ENCODE data around the gene HDHD3.
"Not testable (repeated sequence)": the region's sequence is repeated elsewhere in the genome, so short reads cannot be mapped to it uniquely, and the experiment has no call there.

Gene HDHD3, protein sequence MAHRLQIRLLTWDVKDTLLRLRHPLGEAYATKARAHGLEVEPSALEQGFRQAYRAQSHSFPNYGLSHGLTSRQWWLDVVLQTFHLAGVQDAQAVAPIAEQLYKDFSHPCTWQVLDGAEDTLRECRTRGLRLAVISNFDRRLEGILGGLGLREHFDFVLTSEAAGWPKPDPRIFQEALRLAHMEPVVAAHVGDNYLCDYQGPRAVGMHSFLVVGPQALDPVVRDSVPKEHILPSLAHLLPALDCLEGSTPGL

DNA sequence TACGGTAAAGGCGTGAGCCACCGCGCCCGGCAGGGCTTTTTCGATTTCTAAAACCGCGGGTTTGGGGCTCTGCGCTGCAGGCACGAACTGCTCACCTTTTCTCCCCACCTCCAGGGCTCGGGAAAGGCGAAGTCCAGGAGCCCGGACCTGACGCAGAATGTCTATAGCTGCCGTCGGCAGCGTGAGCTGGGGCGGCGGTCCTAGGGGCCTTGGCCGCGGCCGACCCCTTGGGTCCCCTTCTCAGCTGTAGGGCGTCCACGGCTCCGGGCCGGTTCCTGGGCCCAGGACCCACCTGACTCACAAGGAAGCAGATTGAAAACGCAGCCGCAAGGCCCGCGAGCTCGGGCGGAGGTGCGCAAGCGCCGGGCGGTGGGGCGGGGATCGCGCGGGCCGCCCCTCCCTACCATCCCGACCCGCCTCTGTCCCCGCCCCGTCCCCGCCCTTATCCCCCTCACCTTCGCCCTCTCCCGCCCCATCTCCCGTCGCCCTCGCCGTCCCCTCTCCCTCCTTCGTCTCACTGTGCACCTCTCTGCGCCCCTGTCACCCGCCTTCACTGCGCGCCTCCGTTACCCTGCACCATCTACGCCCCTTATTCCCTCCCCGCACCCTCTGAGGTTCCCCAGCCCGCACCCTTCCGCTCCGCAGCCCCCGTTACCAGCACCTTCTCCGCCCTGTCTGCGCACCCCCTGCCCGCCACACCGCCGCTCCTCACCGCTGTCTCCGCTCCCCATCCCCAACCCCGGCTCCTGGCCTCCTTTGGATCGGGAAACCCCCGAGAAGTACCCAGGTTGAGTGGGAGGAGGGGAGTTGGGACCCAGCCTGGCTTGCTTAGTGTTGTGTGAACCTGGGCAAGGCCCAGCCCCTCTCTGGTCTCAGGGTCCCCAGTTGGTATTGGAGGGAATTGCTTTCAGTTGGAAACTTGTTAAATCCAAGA is at the start of gene HDHD3:
TSS of gene HDHD3 (minus strand) at position 353 of the 934 bp plus-strand sequence. CDS start 2,632 bp downstream, outside the sequence.
- DNase-seq (ENCODE audit: low spot score in 2 of 2), result peak; percentile 86 to 91
- H3K4me3 ChIP-seq, result peak within 1 kb of the TSS; percentile 95
- H3K4me1 ChIP-seq, result peaks cover 7% of the 10 kb centered on the region; the same call in 1 of the 2 replicates
- in situ Hi-C loops (cut with MboI; ENCODE audit: low sequenced_read_pairs), result no loop called here
- H3K9me3 ChIP-seq, result no peaks in the 10 kb centered on the region
- H3K36me3 ChIP-seq (replicated peaks), result peaks cover 12% of the 10 kb centered on the region
- no peaks in the 10 kb centered on the region for H3K27me3 ChIP-seq (ENCODE audit: low read depth)

DNA sequence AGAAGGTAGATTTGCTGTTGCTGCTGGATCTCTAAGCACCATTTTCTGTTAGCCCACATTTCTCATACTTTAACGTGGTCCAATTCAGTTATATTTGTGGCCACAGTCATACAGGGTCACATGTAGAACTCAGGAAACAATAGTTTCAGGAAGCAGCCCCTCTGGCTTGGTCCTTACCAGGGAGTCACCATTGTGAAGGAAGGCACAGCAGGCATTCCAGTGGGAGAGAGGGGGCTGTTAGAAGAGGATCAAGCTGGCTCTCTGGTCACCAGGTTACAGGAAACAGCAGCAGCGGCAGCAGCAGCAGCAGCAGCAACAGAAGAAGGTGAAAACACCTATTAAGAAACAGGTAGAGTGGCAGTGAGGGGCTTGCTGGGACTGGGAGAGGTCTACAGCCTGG is 48.3 kb upstream of the HDHD3 start:
- H3K4me1 ChIP-seq, result no peaks in the 10 kb centered on the region
- no peaks in the 10 kb centered on the region for H3K36me3 ChIP-seq (replicated peaks)
- H3K9me3 ChIP-seq, result no peaks in the 10 kb centered on the region
- no peaks in the 10 kb centered on the region; the same call in 1 of the 2 replicates for H3K27me3 ChIP-seq (ENCODE audit: low read depth)
- in situ Hi-C loops (cut with MboI; ENCODE audit: low sequenced_read_pairs), result no loop called here
- H3K4me3 ChIP-seq, result no peak overlapping the region
- no peak for DNase-seq (ENCODE audit: low spot score in 2 of 2)

DNA sequence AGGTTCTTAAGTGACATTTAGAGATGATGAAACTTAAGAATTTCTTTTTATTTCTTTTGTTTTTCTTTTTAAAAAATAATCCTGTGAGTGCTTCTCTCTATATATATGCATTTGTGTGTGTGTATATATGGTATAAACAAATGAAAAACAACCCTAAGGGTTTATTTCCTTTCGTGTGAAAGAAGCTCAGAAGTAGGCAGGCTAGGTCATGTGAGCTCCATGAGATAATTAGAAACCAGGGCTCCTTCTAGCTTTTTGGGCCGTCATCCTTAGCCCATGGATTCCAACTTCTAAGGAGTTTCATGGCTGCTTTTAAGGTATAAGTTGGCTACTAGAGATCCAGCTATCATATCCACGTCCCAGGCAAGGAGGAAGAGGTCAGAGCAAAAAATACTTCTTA is 44.9 kb upstream of the HDHD3 start:
- in situ Hi-C loops (cut with MboI; ENCODE audit: low sequenced_read_pairs), result no loop called here
- no peak for DNase-seq (ENCODE audit: low spot score in 2 of 2)
- Histone ChIP-seq H3K4me3 (no peak overlapping the region), H3K36me3 (replicated peaks) (no peaks in the 10 kb centered on the region), H3K4me1 (no peaks in the 10 kb centered on the region), H3K27me3 (ENCODE audit: low read depth) (no peaks in the 10 kb centered on the region; the same call in 1 of the 2 replicates), H3K9me3 (no peaks in the 10 kb centered on the region)

DNA sequence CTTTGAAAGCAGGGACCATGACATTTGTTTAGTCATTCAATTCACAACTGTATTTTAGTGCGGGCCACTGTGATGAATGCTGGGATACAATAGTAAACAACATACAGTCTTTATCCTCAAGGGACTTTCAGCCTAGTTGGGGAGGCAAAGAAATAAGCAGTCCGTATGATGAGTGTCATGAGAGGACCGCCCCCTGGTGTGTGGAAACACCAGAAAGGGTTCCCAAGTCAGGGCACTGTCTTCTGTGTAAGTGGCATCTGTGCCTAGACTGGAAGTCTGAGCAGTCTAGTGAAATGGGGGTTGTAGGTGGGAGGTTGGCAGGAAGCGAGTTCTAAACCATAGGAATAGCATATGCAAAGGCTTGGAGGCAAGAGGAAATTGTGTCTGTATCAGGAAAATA is 40.6 kb upstream of the HDHD3 start:
- Histone ChIP-seq H3K9me3 (no peaks in the 10 kb centered on the region), H3K4me1 (no peaks in the 10 kb centered on the region), H3K4me3 (no peak overlapping the region), H3K36me3 (replicated peaks) (no peaks in the 10 kb centered on the region), H3K27me3 (ENCODE audit: low read depth) (no peaks in the 10 kb centered on the region)
- in situ Hi-C loops (cut with MboI; ENCODE audit: low sequenced_read_pairs), result no loop called here
- no peak for DNase-seq (ENCODE audit: low spot score in 2 of 2)

DNA sequence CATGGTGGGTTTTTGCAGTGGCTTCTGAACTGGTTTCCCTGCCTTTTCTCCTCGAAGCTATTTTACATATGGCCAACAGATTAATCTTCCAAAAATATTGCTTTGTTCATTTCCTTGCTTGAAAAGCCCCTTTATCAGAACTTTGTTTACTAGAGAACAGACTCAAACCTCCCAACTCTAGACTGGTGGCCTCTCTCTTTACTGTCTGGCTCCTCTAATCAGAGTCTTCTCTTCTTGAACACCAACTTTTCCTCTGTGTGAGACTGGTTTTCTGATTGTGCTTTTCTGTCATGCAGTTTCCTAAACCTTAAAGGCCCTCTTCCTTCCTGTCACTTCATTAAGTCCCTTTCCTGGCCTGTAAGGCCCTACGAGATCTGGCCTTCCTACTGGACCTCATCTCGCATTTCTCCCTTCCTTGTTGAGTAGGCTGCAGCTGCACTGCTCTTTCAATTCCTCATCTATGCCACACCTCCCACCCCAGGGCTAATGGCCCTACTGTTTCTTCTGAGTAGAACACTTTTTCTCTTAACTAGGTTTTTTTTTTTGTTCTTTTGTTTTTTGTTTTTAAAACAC is 39.4 kb upstream of the HDHD3 start:
- in situ Hi-C loops (cut with MboI; ENCODE audit: low sequenced_read_pairs), result no loop called here
- no peak for DNase-seq (ENCODE audit: low spot score in 2 of 2)
- no peaks in the 10 kb centered on the region for H3K36me3 ChIP-seq (replicated peaks)
- H3K4me1 ChIP-seq, result peaks cover 4% of the 10 kb centered on the region; the same call in 1 of the 2 replicates
- H3K27me3 ChIP-seq (ENCODE audit: low read depth), result no peaks in the 10 kb centered on the region
- H3K4me3 ChIP-seq, result no peak overlapping the region
- no peaks in the 10 kb centered on the region for H3K9me3 ChIP-seq

DNA sequence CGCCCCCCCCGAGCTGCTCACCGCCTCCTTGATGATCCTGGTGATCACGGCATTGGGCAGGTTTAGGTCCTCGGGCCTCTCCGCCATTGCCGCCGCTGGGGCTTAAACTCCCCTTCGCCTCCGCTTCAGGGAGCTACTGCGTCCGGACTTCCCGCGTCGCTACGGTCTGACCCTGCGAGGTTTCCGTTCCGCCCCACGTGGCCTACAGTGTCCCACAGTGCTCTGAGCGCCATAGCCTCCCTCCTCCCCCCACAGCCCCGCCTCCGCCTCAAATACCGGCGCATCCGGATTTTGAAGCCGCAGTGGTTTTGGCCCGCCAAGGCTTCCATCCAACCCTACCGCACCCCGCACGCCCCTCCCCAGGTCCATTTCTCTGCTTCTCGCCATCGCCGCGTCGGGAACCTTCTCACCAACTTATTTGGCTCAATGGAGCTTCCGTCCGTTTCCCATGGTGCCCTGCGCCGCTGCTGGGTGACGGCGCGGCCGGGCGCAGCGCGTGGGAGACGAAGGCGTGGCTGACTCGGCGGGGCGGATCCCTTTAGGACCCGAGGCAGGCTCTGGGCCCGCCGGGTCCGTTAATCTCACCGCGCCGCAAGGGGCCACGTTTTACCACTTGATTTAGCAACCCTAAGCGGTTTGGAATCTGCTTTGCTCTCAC is 33.5 kb upstream of the HDHD3 start, which contains the start of the genes C9orf43 and POLE3:
TSS of gene C9orf43 (plus strand) at position 541 of the 658 bp plus-strand sequence. CDS start 2,747 bp downstream, outside the sequence.
TSS of gene POLE3 (minus strand) at position 469 of the 658 bp plus-strand sequence. CDS start at position 87, 382 bp downstream.
- no peaks in the 10 kb centered on the region for H3K9me3 ChIP-seq
- DNase-seq (ENCODE audit: low spot score in 2 of 2), result peak; percentile 90 to 96
- in situ Hi-C loops (cut with MboI; ENCODE audit: low sequenced_read_pairs), result no loop called here

DNA sequence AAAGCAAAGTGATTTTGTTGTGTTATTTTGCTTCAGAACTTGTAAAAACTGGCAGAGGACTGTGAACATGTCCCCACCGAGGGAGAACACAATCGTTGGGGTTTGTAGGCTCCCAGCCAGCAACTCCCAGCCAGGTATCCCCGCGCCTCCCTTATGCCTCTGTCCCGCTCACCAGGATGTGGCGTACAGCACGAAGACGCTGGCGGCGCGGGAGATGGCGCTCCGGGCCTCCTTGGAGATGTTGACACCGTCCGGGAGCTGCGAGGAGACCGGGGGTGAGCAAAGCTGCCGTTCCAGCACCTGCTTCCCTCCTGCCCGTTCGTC is 33.1 kb upstream of the HDHD3 start:
- Histone ChIP-seq H3K36me3 (replicated peaks) (peaks cover 39% of the 10 kb centered on the region), H3K4me3 (peak overlapping the region; percentile 95), H3K9me3 (no peaks in the 10 kb centered on the region), H3K4me1 (peaks cover 6% of the 10 kb centered on the region), H3K27me3 (ENCODE audit: low read depth) (no peaks in the 10 kb centered on the region)
- DNase-seq (ENCODE audit: low spot score in 2 of 2), result no peak
- in situ Hi-C loops (cut with MboI; ENCODE audit: low sequenced_read_pairs), result loop anchor here (5.0 kb wide), 1 partner anchor 133 kb away; the partner anchor contains the start of genes CDC26 and PRPF4

More for the DNA sequence above, 33.5 kb upstream of the HDHD3 start, which contains the start of the genes C9orf43 and POLE3:
- peaks cover 39% of the 10 kb centered on the region for H3K36me3 ChIP-seq (replicated peaks)
- H3K4me3 ChIP-seq, result peak within 1 kb of the TSS; percentile 95
- peaks cover 6% of the 10 kb centered on the region for H3K4me1 ChIP-seq
- no peaks in the 10 kb centered on the region for H3K27me3 ChIP-seq (ENCODE audit: low read depth)

DNA sequence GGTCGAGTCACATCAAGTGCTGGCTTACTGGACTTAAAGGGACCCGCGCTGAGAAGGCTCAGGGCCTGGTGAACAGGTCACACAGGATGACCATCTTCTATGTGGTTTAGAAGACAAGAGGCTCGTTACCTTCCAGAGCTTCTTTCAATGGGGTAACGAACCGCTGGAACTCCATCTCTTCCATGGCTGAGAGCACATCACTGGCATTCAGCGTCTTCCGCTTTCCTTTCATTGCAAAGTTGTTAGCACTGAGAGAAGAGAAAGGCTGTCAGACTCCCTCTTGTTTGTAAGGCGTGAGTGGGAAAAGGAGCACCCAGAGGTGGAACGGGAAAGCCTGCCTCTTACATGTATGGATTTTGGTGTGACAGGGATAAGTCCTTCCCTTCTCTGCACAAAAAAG is 32.7 kb upstream of the HDHD3 start:
- peaks cover 6% of the 10 kb centered on the region for H3K4me1 ChIP-seq
- peaks cover 39% of the 10 kb centered on the region for H3K36me3 ChIP-seq (replicated peaks)
- DNase-seq (ENCODE audit: low spot score in 2 of 2), result no peak
- no peaks in the 10 kb centered on the region for H3K27me3 ChIP-seq (ENCODE audit: low read depth)
- H3K9me3 ChIP-seq, result no peaks in the 10 kb centered on the region
- in situ Hi-C loops (cut with MboI; ENCODE audit: low sequenced_read_pairs), result loop anchor here (5.0 kb wide), 1 partner anchor 132 kb away; the partner anchor contains the start of genes CDC26 and PRPF4
- H3K4me3 ChIP-seq, result peak overlapping the region; percentile 95

DNA sequence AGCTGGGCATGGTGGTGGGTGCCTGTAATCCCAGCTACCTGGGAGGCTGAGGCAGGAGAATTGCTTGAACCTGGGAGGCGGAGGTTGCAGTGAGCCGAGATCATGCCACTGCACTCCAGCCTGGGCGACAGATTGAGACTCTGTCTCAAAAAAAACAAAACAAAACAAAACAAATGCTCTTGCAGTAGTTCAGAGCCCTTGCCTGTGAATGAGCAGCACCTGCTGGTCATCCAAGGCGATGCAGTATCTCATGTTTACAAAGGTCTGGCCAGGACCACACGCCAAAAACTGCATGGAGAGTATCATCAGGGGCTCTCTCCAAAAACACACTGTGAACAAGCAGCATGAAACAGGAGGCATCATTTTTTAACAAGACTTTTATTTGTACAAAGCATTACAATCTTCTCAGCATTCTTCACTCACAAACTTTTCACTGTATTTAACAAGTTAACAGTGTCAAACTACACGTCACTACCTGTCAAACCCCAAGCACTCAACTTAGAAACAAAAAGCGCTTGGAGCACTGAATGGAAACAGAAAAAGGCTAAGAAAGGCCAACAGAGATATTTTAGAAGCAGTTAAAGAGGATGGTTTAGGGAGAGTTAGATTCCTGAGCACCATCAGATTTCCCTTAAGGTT is 30.2 kb upstream of the HDHD3 start:
- not testable (repeated sequence) for H3K4me3 ChIP-seq; H3K27me3 ChIP-seq (ENCODE audit: low read depth); H3K9me3 ChIP-seq; H3K4me1 ChIP-seq
- peaks cover 39% of the 10 kb centered on the region for H3K36me3 ChIP-seq (replicated peaks)
- in situ Hi-C loops (cut with MboI; ENCODE audit: low sequenced_read_pairs), result loop anchor here (5.0 kb wide), 1 partner anchor 130 kb away; the partner anchor contains the start of genes CDC26 and PRPF4
- peak; percentile 67 to 76 for DNase-seq (ENCODE audit: low spot score in 2 of 2)

DNA sequence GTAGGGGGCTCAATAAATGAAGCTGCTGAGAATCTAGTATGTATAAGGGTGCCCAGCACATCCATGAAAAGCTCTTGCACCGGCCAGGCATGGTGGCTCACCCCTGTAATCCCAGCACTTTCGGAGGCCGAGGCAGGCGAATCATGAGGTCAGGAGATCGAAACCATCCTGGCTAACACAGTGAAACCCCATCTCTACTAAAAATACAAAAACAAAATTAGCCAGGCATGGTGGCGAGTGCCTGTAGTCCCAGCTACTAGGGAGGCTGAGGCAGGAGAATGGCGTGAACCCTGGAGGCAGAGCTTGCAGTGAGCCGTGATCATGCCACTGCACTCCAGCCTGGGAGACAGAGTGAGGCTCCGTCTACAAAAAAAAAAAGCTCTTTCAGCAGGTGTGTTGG is 29.6 kb upstream of the HDHD3 start:
- not testable (repeated sequence) for H3K9me3 ChIP-seq; H3K4me3 ChIP-seq; DNase-seq (ENCODE audit: low spot score in 2 of 2); H3K27me3 ChIP-seq (ENCODE audit: low read depth); H3K4me1 ChIP-seq
- peaks cover 39% of the 10 kb centered on the region for H3K36me3 ChIP-seq (replicated peaks)
- in situ Hi-C loops (cut with MboI; ENCODE audit: low sequenced_read_pairs), result loop anchor here (5.0 kb wide), 1 partner anchor 129 kb away; the partner anchor contains the start of genes CDC26 and PRPF4

DNA sequence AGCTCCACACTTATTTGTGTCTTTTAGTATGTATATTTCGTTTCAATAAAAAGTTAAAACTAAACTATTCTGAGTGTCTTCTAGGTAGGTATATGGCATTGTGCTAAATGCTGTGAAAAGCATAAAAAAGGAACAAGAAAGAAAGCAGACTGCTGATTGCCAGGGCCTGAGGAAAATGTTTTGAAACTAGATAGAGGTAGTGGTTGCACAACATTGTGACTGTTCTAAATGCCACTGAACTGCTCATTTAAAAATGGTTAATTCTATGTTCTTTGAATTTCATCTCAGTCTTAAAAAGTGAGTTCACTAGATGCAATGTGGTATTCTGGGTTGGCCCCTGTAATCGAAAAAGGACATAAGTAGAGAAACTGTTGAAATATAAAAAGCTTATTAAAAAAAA is 26.9 kb upstream of the HDHD3 start:
- in situ Hi-C loops (cut with MboI; ENCODE audit: low sequenced_read_pairs), result no loop called here

DNA sequence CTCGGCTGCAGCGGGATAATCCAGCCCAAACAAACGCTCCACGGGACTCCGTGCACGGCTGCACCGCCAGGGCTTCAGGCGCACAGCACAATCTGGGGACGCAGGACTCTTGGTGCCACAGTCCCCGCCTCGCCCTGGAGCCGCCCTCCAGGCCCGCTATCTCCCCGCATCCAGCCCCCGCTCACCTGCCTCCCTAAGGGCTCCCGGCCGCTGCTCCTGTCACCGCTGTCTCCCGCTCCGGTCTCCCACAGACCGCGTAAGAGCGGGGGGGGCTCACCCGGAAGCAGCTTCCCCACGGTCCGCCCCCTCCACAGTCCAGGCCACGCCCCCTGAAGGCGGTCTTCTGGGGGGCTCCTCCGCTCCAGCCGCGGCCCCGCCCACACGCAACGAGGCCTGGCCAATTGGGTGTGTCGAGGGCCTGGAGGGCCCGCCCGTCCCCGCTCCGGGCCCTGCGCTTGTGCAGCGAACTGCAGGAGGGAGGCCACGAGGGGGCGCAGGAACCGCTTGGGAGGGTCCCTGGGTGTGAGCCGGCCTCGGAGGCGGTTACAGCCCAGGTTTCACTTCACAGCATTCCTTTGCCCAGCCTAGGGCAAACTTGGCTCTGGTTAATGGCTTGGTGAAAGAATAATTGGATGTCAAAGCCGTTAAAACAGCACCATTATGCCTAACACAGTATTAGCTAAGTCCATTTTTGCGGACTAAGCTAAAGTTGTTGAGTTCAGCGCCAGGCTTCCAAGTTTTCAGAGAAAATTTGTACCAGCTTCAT is 24.4 kb upstream of the HDHD3 start, which contains the start of gene ALAD:
TSS of gene ALAD (minus strand) at position 258 of the 766 bp plus-strand sequence. CDS start 7,725 bp downstream, outside the sequence.
- Histone ChIP-seq H3K4me3 (peak within 1 kb of the TSS; percentile 78), H3K9me3 (no peaks in the 10 kb centered on the region), H3K36me3 (replicated peaks) (peaks cover 2% of the 10 kb centered on the region; the same call in 1 of the 2 replicates), H3K27me3 (ENCODE audit: low read depth) (no peaks in the 10 kb centered on the region), H3K4me1 (peaks cover 14% of the 10 kb centered on the region)
- in situ Hi-C loops (cut with MboI; ENCODE audit: low sequenced_read_pairs), result no loop called here
- DNase-seq (ENCODE audit: low spot score in 2 of 2), result peak; percentile 92 to 99

More for the DNA sequence above, 26.9 kb upstream of the HDHD3 start:
- H3K9me3 ChIP-seq, result no peaks in the 10 kb centered on the region
- DNase-seq (ENCODE audit: low spot score in 2 of 2), result no peak
- peaks cover 14% of the 10 kb centered on the region for H3K4me1 ChIP-seq
- no peaks in the 10 kb centered on the region for H3K27me3 ChIP-seq (ENCODE audit: low read depth)
- H3K36me3 ChIP-seq (replicated peaks), result peaks cover 26% of the 10 kb centered on the region
- H3K4me3 ChIP-seq, result no peak overlapping the region

Measured in HAP-1 (cell line).